Chondrocyte (in vitro differentiated cells): ENCODE measurements around the gene MUC12. TPM values are rescaled to one million over a fixed set of nuclear protein-coding genes. Genes with fewer than 3 reads are reported as not detected.

Experiments
- DNase-seq: peaks from one replicate; pipeline ENCODE4 v3.0.0; 2021; ENCODE audit warnings: mixed read lengths, low spot score
- H3K27ac Mint-ChIP-seq: one replicate; pipeline ENCODE4 v1.8.0; 2021; ENCODE audit warnings: mild to moderate bottlenecking, moderate library complexity, mixed read lengths; ENCODE audit not compliant: unreplicated experiment
- H3K27me3 Mint-ChIP-seq: 2 replicates; pipeline ENCODE4 v1.8.0; 2021; ENCODE audit warnings: low read depth, mixed read lengths
- H3K36me3 Mint-ChIP-seq: 2 replicates; pipeline ENCODE4 v1.8.0; 2021; ENCODE audit warnings: low read depth, mixed read lengths
- H3K4me1 Mint-ChIP-seq: 2 replicates; pipeline ENCODE4 v1.8.0; 2021; ENCODE audit warnings: low read depth, mild to moderate bottlenecking, mixed read lengths
- H3K4me3 Mint-ChIP-seq: one replicate; pipeline ENCODE4 v1.8.0; 2021; ENCODE audit warnings: mild to moderate bottlenecking, moderate library complexity, mixed read lengths; ENCODE audit not compliant: unreplicated experiment
- H3K9me3 Mint-ChIP-seq: 2 replicates; pipeline ENCODE4 v1.8.0; 2021; ENCODE audit warnings: low read depth, mixed read lengths
- CTCF ChIP-seq: fragments of 200-600 bp; sonication (generic); IDR thresholded peaks from 2 replicates; pipeline ENCODE4 v1.5.0; 2021; ENCODE audit warnings: antibody characterized with exemption, mild to moderate bottlenecking, moderate library complexity
- total RNA-seq: library from RNA; stranded (reverse); gene quantifications from 3 replicates; pipeline ENCODE4 v1.2.1, GENCODE V29; 2021

The MUC12 gene
- total RNA-seq, 1 donor from 2014 or later, result not detected

- Mint-ChIP-seq H3K9me3 (no peaks in the 10 kb centered on the region), H3K36me3 (no peaks in the 10 kb centered on the region), H3K27ac (peak overlapping the region; percentile 32), H3K4me1 (peaks cover 18% of the 10 kb centered on the region), H3K4me3 (no peak overlapping the region), H3K27me3 (peaks cover 3% of the 10 kb centered on the region)
- no peak for TF ChIP-seq CTCF
- DNase-seq, result no peak
Measured at GRCh38 chr7:101018271-101019167, 49.2 kb downstream of the MUC12 start.

GRCh38 chr7:101020444-101020843 lies 51.1 kb downstream of the MUC12 start:
- TF ChIP-seq CTCF, result no peak
- peaks cover 4% of the 10 kb centered on the region for H3K9me3 Mint-ChIP-seq
- H3K27ac Mint-ChIP-seq, result no peak overlapping the region
- no peak for DNase-seq
- H3K4me3 Mint-ChIP-seq, result no peak overlapping the region
- peaks cover 3% of the 10 kb centered on the region for H3K27me3 Mint-ChIP-seq
- peaks cover 2% of the 10 kb centered on the region for H3K36me3 Mint-ChIP-seq
- H3K4me1 Mint-ChIP-seq, result peaks cover 18% of the 10 kb centered on the region

DNA sequence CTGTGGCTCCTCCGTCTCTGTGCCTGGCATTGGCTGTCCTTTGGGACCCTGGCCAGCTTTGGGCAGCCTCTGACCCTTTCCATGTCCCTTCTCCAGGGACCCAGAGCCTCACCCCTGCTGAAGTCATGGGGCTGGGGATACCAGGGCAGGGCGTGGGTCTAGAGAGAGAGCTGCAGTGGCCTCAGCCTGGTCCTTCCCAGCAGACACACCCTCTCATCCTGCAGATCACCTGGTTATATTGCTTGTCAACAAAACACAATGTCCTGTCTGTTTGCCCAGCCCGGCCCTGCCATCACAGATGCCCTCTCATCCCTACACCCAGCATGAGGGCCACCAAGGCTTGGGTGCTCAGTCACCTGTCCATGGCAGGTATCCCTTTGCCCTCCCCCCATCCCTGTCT lies 52.3 kb downstream of the MUC12 start:
- H3K4me3 Mint-ChIP-seq, result no peak overlapping the region
- H3K27ac Mint-ChIP-seq, result no peak overlapping the region
- DNase-seq, result no peak
- TF ChIP-seq CTCF, result no peak
- peaks cover 14% of the 10 kb centered on the region for H3K4me1 Mint-ChIP-seq
- peaks cover 2% of the 10 kb centered on the region for H3K36me3 Mint-ChIP-seq
- peaks cover 3% of the 10 kb centered on the region for H3K27me3 Mint-ChIP-seq
- peaks cover 4% of the 10 kb centered on the region for H3K9me3 Mint-ChIP-seq

DNA sequence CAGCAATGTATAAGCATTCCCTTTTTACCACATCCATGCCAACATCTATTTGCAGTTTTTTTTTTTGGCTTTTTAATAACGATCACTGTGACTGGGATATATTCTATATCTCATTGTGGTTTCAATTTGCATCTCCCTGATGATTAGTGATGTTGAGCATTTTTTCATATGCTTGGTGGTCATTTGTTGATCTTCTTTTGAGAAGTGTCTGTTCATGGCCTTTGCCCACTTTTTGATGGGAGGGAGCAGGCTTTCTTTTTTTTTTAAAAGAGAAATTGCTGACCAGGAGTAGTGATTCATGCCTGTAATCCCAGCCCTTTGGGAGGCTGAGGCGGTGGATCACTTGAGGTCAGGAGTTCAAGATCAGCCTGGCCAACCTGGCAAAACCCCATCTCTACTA lies 54.5 kb downstream of the MUC12 start:
- no peak for TF ChIP-seq CTCF
- DNase-seq, result no peak
- peaks cover 3% of the 10 kb centered on the region for H3K27me3 Mint-ChIP-seq
- no peak overlapping the region for H3K4me3 Mint-ChIP-seq
- H3K36me3 Mint-ChIP-seq, result peaks cover 2% of the 10 kb centered on the region
- H3K4me1 Mint-ChIP-seq, result peaks cover under 1% of the 10 kb centered on the region
- H3K9me3 Mint-ChIP-seq, result peaks cover 4% of the 10 kb centered on the region
- no peak overlapping the region for H3K27ac Mint-ChIP-seq

DNA sequence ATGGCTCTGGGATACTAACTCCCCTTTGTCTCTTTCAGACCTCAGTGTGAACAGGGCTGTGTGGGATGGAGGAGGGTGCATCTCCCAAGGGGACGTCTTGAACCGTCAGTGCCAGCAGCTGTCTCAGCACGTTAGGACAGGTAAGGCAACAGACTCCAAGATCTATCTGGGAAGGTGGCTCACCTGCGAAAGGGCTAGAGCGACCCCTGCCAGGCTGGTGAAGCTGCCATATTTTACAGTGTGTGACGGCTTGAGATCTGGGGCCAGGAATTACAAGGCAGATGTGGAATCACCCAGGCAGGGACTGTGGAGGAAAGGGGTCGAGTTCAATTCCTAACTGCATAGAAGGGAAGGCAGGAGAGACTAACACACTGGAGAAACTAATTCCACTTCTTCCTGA lies 61.7 kb downstream of the MUC12 start:
- peaks cover 2% of the 10 kb centered on the region for H3K27me3 Mint-ChIP-seq
- no peak overlapping the region for H3K4me3 Mint-ChIP-seq
- no peak for DNase-seq
- TF ChIP-seq CTCF, result no peak
- H3K36me3 Mint-ChIP-seq, result no peaks in the 10 kb centered on the region
- no peaks in the 10 kb centered on the region for H3K9me3 Mint-ChIP-seq
- no peak overlapping the region for H3K27ac Mint-ChIP-seq
- H3K4me1 Mint-ChIP-seq, result no peaks in the 10 kb centered on the region
